Osteocyte (in vitro differentiated cells): ENCODE results near the gene PFN4. TPM values are rescaled to one million over a fixed set of nuclear protein-coding genes. Genes with fewer than 3 reads are reported as not detected.

Experiments
- DNase-seq: peaks from one replicate; pipeline ENCODE4 v3.0.0; 2021; ENCODE audit warnings: mixed read lengths; ENCODE audit not compliant: unreplicated experiment; ENCODE audit errors: extremely low spot score
- H3K27ac Mint-ChIP-seq: one replicate; pipeline ENCODE4 v1.8.0; 2021; ENCODE audit warnings: mild to moderate bottlenecking, mixed read lengths; ENCODE audit not compliant: unreplicated experiment
- H3K27me3 Mint-ChIP-seq: one replicate; pipeline ENCODE4 v1.8.0; 2021; ENCODE audit warnings: mixed read lengths; ENCODE audit not compliant: unreplicated experiment
- H3K36me3 Mint-ChIP-seq: one replicate; pipeline ENCODE4 v1.8.0; 2021; ENCODE audit warnings: mixed read lengths; ENCODE audit not compliant: unreplicated experiment
- H3K4me1 Mint-ChIP-seq: one replicate; pipeline ENCODE4 v1.8.0; 2021; ENCODE audit warnings: mixed read lengths; ENCODE audit not compliant: unreplicated experiment
- H3K4me3 Mint-ChIP-seq: one replicate; pipeline ENCODE4 v1.8.0; 2021; ENCODE audit warnings: mild to moderate bottlenecking, moderate library complexity, mixed read lengths; ENCODE audit not compliant: unreplicated experiment
- H3K9me3 Mint-ChIP-seq: one replicate; pipeline ENCODE4 v1.8.0; 2021; ENCODE audit warnings: mixed read lengths; ENCODE audit not compliant: unreplicated experiment
- total RNA-seq: library from RNA; stranded (reverse); gene quantifications from 2 replicates; pipeline ENCODE4 v1.2.1, GENCODE V29; 2021
- TF ChIP-seq, protein P1 (sequence below): fragments of 200-600 bp; sonication (generic); IDR thresholded peaks from 2 replicates; pipeline ENCODE4 v1.5.0; 2021; ENCODE audit warnings: antibody characterized with exemption, mild to moderate bottlenecking, moderate library complexity

PFN4 gene
- total RNA-seq, 1 donor from 2014 or later: 1.4 TPM

DNA sequence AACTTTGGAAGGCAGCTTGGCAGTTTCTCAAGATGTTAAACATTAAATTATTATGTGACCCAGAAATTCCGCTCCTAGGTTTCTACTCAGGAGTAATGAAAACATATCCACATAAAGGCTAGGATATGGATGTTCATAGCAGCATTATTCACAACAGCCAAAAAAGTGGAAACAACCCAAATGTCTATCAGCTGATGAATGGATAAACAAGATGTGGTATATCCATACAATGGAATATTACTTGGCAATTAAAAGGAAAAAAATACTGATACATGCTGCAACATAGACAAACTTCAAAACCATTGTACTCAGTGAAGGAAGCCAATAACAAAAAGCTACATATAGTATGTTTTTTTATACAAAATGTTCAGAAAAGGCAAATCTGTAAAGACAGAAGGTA is 39.4 kb upstream of the PFN4 start:
- Mint-ChIP-seq H3K9me3 (peaks cover 3% of the 10 kb centered on the region), H3K27ac (no peak overlapping the region), H3K4me3 (no peak overlapping the region), H3K4me1 (no peaks in the 10 kb centered on the region), H3K27me3 (no peaks in the 10 kb centered on the region), H3K36me3 (peaks cover 29% of the 10 kb centered on the region)
- TF ChIP-seq, protein P1, sequence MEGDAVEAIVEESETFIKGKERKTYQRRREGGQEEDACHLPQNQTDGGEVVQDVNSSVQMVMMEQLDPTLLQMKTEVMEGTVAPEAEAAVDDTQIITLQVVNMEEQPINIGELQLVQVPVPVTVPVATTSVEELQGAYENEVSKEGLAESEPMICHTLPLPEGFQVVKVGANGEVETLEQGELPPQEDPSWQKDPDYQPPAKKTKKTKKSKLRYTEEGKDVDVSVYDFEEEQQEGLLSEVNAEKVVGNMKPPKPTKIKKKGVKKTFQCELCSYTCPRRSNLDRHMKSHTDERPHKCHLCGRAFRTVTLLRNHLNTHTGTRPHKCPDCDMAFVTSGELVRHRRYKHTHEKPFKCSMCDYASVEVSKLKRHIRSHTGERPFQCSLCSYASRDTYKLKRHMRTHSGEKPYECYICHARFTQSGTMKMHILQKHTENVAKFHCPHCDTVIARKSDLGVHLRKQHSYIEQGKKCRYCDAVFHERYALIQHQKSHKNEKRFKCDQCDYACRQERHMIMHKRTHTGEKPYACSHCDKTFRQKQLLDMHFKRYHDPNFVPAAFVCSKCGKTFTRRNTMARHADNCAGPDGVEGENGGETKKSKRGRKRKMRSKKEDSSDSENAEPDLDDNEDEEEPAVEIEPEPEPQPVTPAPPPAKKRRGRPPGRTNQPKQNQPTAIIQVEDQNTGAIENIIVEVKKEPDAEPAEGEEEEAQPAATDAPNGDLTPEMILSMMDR: no peak
- DNase-seq: no peak

DNA sequence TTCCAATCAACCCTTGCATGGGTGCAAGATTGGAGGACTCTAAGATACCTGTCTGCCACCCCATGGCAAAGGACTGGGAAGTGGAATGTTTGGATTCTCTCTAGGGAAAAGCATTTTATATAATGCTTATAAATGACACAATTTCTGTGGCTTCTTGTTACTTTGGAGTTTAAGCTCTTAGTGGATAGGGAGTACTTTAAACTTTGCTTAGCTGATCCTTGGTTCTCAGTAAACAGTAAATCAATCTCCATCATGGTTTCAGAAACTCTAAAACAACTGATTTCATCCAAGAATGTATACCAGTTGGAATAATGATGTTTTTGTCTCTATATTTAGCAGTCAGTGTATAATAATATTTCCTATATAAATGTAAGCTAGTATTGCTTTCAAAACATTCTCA is 37.6 kb upstream of the PFN4 start:
- Mint-ChIP-seq H3K4me1 (no peaks in the 10 kb centered on the region), H3K27me3 (no peaks in the 10 kb centered on the region), H3K27ac (no peak overlapping the region), H3K36me3 (peaks cover 35% of the 10 kb centered on the region), H3K4me3 (no peak overlapping the region), H3K9me3 (peaks cover 3% of the 10 kb centered on the region)
- no peak for DNase-seq
- TF ChIP-seq, protein P1: no peak

DNA sequence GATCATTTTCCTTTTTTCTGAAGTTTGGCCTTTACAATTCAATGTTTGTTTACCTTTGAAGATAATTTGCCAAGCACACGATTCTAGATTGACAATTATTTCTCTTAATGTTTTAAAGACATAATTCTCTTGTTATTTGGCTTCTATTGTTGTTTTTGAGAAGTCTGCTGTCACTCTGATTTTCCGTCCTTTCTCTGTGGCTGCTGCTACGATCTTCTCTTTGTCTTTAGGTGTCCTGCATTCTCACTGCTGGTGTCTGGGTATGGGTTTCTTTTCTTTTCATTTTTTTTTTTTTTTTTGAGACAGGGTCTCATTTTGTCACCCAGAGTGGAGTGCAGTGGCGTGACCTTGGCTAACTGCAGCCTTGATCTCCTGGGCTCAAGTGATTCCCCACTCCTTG is 36.6 kb upstream of the PFN4 start:
- Mint-ChIP-seq H3K27me3 (no peaks in the 10 kb centered on the region), H3K4me1 (no peaks in the 10 kb centered on the region), H3K36me3 (peaks cover 35% of the 10 kb centered on the region), H3K4me3 (no peak overlapping the region), H3K9me3 (peaks cover 3% of the 10 kb centered on the region), H3K27ac (no peak overlapping the region)
- DNase-seq: no peak
- TF ChIP-seq, protein P1: no peak

DNA sequence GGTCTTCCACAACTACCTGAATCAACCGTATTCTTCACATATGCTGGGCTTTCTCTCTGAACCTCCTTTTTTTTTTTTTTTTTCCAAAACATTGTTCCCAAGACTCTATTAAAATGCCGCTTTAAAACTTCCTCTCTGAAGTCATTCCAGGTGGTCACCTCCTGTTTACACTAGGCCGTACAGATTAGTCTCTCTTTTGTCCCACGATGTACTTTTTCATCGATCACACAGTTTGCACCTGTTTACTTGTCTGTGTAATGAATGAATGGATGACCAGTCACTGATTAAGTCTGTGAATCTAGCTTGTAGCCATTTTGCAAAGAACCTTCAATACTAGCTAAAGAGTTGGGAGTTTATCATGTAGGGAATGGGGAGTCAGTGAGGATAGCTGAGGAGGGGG is 35.0 kb upstream of the PFN4 start:
- Mint-ChIP-seq H3K4me3 (no peak overlapping the region), H3K27ac (no peak overlapping the region)

DNA sequence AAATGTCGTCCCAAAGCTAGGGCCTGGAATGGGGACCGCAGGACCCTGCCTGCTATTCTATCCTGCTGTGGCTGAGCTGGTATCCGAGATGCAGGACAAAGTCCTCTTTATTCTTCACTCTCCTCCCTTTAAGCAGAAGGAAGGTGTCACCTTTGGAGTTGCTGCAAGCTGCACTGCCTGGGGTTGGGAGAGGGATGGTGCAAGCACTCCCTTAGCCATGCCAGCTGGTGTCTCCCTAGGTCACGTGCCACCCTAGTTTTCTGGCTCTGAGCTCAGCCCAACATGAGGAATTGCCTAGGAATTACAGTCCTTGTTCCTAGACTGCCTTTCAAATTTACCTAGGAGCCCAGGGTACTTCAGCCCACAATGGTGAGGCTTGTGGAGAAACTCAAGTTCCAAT is 30.3 kb upstream of the PFN4 start:
- no peak overlapping the region for H3K27ac Mint-ChIP-seq
- TF ChIP-seq, protein P1: no peak
- H3K36me3 Mint-ChIP-seq: peaks cover 32% of the 10 kb centered on the region

More for the DNA sequence above, 35.0 kb upstream of the PFN4 start:
- Mint-ChIP-seq H3K27me3 (no peaks in the 10 kb centered on the region), H3K9me3 (peaks cover 3% of the 10 kb centered on the region), H3K36me3 (peaks cover 35% of the 10 kb centered on the region), H3K4me1 (no peaks in the 10 kb centered on the region)
- DNase-seq: no peak
- TF ChIP-seq, protein P1: no peak

More for the DNA sequence above, 30.3 kb upstream of the PFN4 start:
- H3K27me3 Mint-ChIP-seq: no peaks in the 10 kb centered on the region
- H3K9me3 Mint-ChIP-seq: peaks cover 8% of the 10 kb centered on the region
- H3K4me1 Mint-ChIP-seq: no peaks in the 10 kb centered on the region
- no peak for DNase-seq
- H3K4me3 Mint-ChIP-seq: no peak overlapping the region
